Transverse colon (tissue), 4 donors: ENCODE measurements around the gene ADGRF5. TPM values are rescaled to one million over a fixed set of nuclear protein-coding genes. Genes with fewer than 3 reads are reported as not detected.

Experiments used
- DNase-seq: peaks from one replicate; pipeline ENCODE4 v3.0.0-alpha.2; 2019
- H3K27ac ChIP-seq, 4 donors: fragments of 200-600 bp; sonication (generic); 2 replicates each; pipeline ENCODE4 v1.5.1; 2016 to 2018; ENCODE audit warnings: inconsistent platforms in 4 of 4
- H3K27me3 ChIP-seq: fragments of 200-600 bp; sonication (generic); 2 replicates; pipeline ENCODE4 v1.5.1; 2017; ENCODE audit warnings: inconsistent platforms
- H3K36me3 ChIP-seq, 4 donors: fragments of 200-600 bp; sonication (generic); 2 replicates each; pipeline ENCODE4 v1.5.1; 2017 to 2019; ENCODE audit warnings: inconsistent platforms in 4 of 4
- H3K4me1 ChIP-seq, 4 donors: fragments of 200-600 bp; sonication (generic); 2 replicates each; pipeline ENCODE4 v1.5.1; 2017 to 2020; ENCODE audit warnings: inconsistent platforms in 4 of 4
- H3K4me3 ChIP-seq, 4 donors: fragments of 200-600 bp; sonication (generic); 1 replicate in 1 of 4; 2 replicates in 3 of 4; pipeline versions ENCODE4 v1.5.1 to v1.6.1; 2017 to 2019; ENCODE audit warnings: inconsistent platforms in 4 of 4
- H3K9me3 ChIP-seq, 2 donors: fragments of 200-600 bp; sonication (generic); 2 replicates each; pipeline ENCODE4 v1.5.1; 2017 to 2019; ENCODE audit warnings: inconsistent platforms in 2 of 2
- CTCF ChIP-seq, 5 experiments: fragments of 200-600 bp in 3 of 5; fragments of 450-650 bp in 2 of 5; sonication (generic) in 3 of 5; IDR thresholded peaks; 1 replicate in 2 of 5; 2 replicates in 3 of 5; pipeline ENCODE4 v1.5.1; 2016 to 2017; ENCODE audit warnings: antibody characterized with exemption in 5 of 5, inconsistent platforms in 3 of 5, mild to moderate bottlenecking in 2 of 5, moderate library complexity in 1 of 5
- EP300 ChIP-seq: sonication (generic); formaldehyde crosslinking; IDR thresholded peaks from one replicate; pipeline ENCODE4 v1.6.1; 2017; ENCODE audit warnings: antibody characterized with exemption, low read depth
- POLR2A ChIP-seq: fragments of 450-650 bp; IDR thresholded peaks from one replicate; pipeline ENCODE4 v1.6.1; 2016; ENCODE audit warnings: antibody characterized with exemption, mild to moderate bottlenecking, moderate library complexity
- POLR2AphosphoS5 ChIP-seq, 3 donors: sonication (generic); formaldehyde crosslinking; IDR thresholded peaks; one replicate each; pipeline ENCODE4 v1.6.1; 2016; ENCODE audit warnings: antibody characterized with exemption in 3 of 3
- WGBS, 2 donors: methylation state at CpG; one replicate each; pipeline ENCODE4 v1.1.5; 2018; ENCODE audit warnings: low coverage in 1 of 2; 5-methylcytosine and 5-hydroxymethylcytosine counted together
- in situ Hi-C, 4 donors: fragments of 200-750 bp; cut with MboI; loops; one replicate each; pipeline versions ENCODE4 v1.15.0 to v1.15.1; 2017; ENCODE audit warnings: low sequenced_read_pairs in 3 of 4, low pct_ligation_motif_present in 1 of 4, low pct_unique_long_range_greater_than_20kb in 1 of 4
- intact Hi-C: fragments of 100-400 bp; cut with DNase I; formaldehyde crosslinking; loops from one replicate; pipeline ENCODE4 v1.15.1; 2023; ENCODE audit warnings: low total_unique reads
- total RNA-seq, 4 donors: library from RNA; depleted of rRNA; stranded (reverse); fragments of >200 nt; gene quantifications; one replicate each; pipeline ENCODE4 v1.1.0, GENCODE V29; 2016

ADGRF5 gene
- total RNA-seq, 4 donors from 2014 or later = 1.5 to 4.1 (median 2.5) TPM

DNA sequence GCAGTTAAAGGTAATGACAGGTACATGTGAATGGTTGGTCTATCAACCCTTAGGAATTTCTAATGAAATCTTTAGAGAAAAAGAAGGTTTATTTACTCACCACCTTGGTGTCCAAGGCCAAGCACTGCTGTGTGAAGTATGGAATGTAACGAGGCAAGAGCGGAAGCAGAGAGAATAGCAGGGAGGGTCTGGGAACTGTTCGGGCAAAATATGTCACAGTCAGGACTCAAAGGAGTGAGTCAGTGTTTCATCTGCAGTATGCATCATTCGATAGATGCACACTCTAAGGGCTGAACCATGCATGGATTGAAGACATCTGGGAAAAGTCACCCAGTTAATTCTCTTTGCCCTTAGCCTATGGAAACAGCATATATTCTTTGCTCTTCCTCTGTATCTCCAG, 33.2 kb downstream of the ADGRF5 start:
- Histone ChIP-seq H3K4me1 (peaks cover 0 to 3% (median 0%) of the 10 kb centered on the region in 4 donors), H3K4me3 (no peak overlapping the region), H3K9me3 (no peaks in the 10 kb centered on the region), H3K27ac (no peak overlapping the region), H3K36me3 (no peaks in the 10 kb centered on the region), H3K27me3 (no peaks in the 10 kb centered on the region)
- in situ Hi-C loops = no loop called here
- TF ChIP-seq POLR2AphosphoS5 (IDR thresholded peaks at IDR 0.05) (no peak), EP300 (no peak), POLR2A (no peak), CTCF (IDR thresholded peaks at IDR 0.05) (no peak)
- 85 to 89% methylated on average over 3 to 4 of the region's 4 CpGs for WGBS, 2 donors
- DNase-seq = no peak
- intact Hi-C loops = no loop called here

GRCh38 chr6:46888031-46888430, 33.7 kb downstream of the ADGRF5 start:
- no peaks in the 10 kb centered on the region for H3K9me3 ChIP-seq
- intact Hi-C loops (no loop called here), in situ Hi-C loops (no loop called here)
- H3K4me3 ChIP-seq = no peak overlapping the region
- no peak for DNase-seq
- WGBS, 2 donors = 49 to 56% methylated on average over 3 of the region's 3 CpGs
- H3K27me3 ChIP-seq = no peaks in the 10 kb centered on the region
- no peak overlapping the region for H3K27ac ChIP-seq
- peaks cover 0 to 3% (median 0%) of the 10 kb centered on the region in 4 donors for H3K4me1 ChIP-seq
- no peaks in the 10 kb centered on the region for H3K36me3 ChIP-seq
- TF ChIP-seq POLR2A (no peak), CTCF (IDR thresholded peaks at IDR 0.05) (no peak), EP300 (no peak), POLR2AphosphoS5 (IDR thresholded peaks at IDR 0.05) (no peak)

DNA sequence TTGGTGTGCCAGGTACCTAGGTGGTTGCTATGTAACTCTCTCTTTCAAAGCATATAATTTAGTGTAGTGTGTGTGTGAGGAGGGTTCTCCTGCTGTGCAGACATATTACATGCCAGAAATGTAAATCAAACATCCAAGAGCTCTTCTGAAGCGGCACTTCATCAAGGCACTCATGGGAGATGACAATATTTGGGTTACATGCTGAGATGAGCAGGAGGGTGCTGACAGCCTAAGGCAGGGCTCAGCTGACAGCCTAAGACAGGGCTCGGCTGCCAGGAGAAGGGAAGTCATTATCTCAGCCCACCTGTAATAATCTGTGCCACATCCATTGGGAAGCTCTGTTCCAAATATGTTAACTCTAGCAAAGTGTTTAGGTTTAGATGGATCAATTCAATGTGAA, 39.1 kb downstream of the ADGRF5 start:
- H3K27ac ChIP-seq = no peak overlapping the region
- 87% methylated on average over 2 of the region's 2 CpGs; no CpG with 5 or more reads in 1 of the 2 donors for WGBS, 2 donors

GRCh38 chr6:46879003-46879402, 42.7 kb downstream of the ADGRF5 start:
- TF ChIP-seq POLR2AphosphoS5 (IDR thresholded peaks at IDR 0.05) = no peak
- no peak for TF ChIP-seq EP300
- no peak for TF ChIP-seq CTCF (IDR thresholded peaks at IDR 0.05)
- TF ChIP-seq POLR2A = no peak
- intact Hi-C loops (no loop called here), in situ Hi-C loops (no loop called here)
- H3K4me3 ChIP-seq = no peak overlapping the region
- DNase-seq = no peak
- H3K4me1 ChIP-seq = no peaks in the 10 kb centered on the region
- no peak overlapping the region for H3K27ac ChIP-seq
- no peaks in the 10 kb centered on the region for H3K27me3 ChIP-seq
- H3K9me3 ChIP-seq = no peaks in the 10 kb centered on the region
- 85 to 86% methylated on average over 5 of the region's 5 CpGs for WGBS, 2 donors
- no peaks in the 10 kb centered on the region for H3K36me3 ChIP-seq

More for the DNA sequence above, 39.1 kb downstream of the ADGRF5 start:
- Histone ChIP-seq H3K36me3 (no peaks in the 10 kb centered on the region), H3K9me3 (no peaks in the 10 kb centered on the region), H3K27me3 (no peaks in the 10 kb centered on the region), H3K4me1 (no peaks in the 10 kb centered on the region), H3K4me3 (no peak overlapping the region)
- intact Hi-C loops (no loop called here), in situ Hi-C loops (no loop called here)
- no peak for DNase-seq
- no peak for TF ChIP-seq POLR2AphosphoS5 (IDR thresholded peaks at IDR 0.05)
- no peak for TF ChIP-seq CTCF (IDR thresholded peaks at IDR 0.05)
- TF ChIP-seq EP300 = no peak
- no peak for TF ChIP-seq POLR2A
